Sciatic nerve (tissue), 2 donors: ENCODE data around the gene TSSK3. TPM values are rescaled to one million over a fixed set of nuclear protein-coding genes. Genes with fewer than 3 reads are reported as not detected.

ENCODE experiments used
- ATAC-seq: fragments of 200-7000 bp; cut with Tn5 transposase; one replicate; pipeline ENCODE4 v1.9.1; 2020; ENCODE audit warnings: mild to moderate bottlenecking, moderate library complexity
- DNase-seq: peaks from one replicate; pipeline ENCODE4 v3.0.0-alpha.2; 2020; ENCODE audit warnings: low spot score
- intact Hi-C: fragments of 100-400 bp; cut with DNase I; formaldehyde crosslinking; loops from one replicate; pipeline ENCODE4 v1.14.2; 2022
- total RNA-seq: library from RNA; stranded (reverse); fragmentation: NEBNext Ultra II Directional; extraction: Animal tissue kit (Norgen Biotek cat#: 25700); gene quantifications from one replicate; pipeline ENCODE4 v1.2.1, GENCODE V29; 2021
- donor health status: DM: no; HTN: no; CAD: no.
- donor health status: DM: no; HTN: no; CAD: no.

TSSK3 gene
- total RNA-seq, 1 donor from 2014 or later = 5.1 TPM

GRCh38 chr1:32336963-32337675 lies 25.2 kb upstream of the TSSK3 start:
- intact Hi-C loops = no loop called here
- DNase-seq = no peak
- ATAC-seq = peak; percentile 39

- ATAC-seq = peak; percentile 79
- intact Hi-C loops = no loop called here
- peak; percentile 76 for DNase-seq
These were observed 24.3 kb upstream of the TSSK3 start for GRCh38 chr1:32337855-32338636.

- intact Hi-C loops = no loop called here
- DNase-seq (no peak), ATAC-seq (peak; percentile 1)
These were observed 23.6 kb upstream of the TSSK3 start for GRCh38 chr1:32338637-32339145.

GRCh38 chr1:32339363-32339978 lies 22.9 kb upstream of the TSSK3 start:
- DNase-seq (no peak), ATAC-seq (no peak)
- intact Hi-C loops = no loop called here

GRCh38 chr1:32341186-32341757 lies 21.1 kb upstream of the TSSK3 start:
- ATAC-seq (peak; percentile 10), DNase-seq (no peak)
- intact Hi-C loops = no loop called here

- no peak for DNase-seq
- intact Hi-C loops = no loop called here
- no peak for ATAC-seq
These were observed 20.4 kb upstream of the TSSK3 start for GRCh38 chr1:32341971-32342370.

GRCh38 chr1:32342704-32343103 lies 19.6 kb upstream of the TSSK3 start:
- intact Hi-C loops = no loop called here
- no peak for ATAC-seq
- no peak for DNase-seq

- ATAC-seq (no peak), DNase-seq (no peak)
- intact Hi-C loops = no loop called here
These were observed 17.0 kb upstream of the TSSK3 start for GRCh38 chr1:32345289-32345827.

- no peak for ATAC-seq
- DNase-seq = no peak
- intact Hi-C loops = no loop called here
These were observed 15.7 kb upstream of the TSSK3 start for GRCh38 chr1:32346532-32347157.

- ATAC-seq = no peak
- no peak for DNase-seq
- intact Hi-C loops = no loop called here
These were observed 13.1 kb upstream of the TSSK3 start for GRCh38 chr1:32349211-32349708.

GRCh38 chr1:32350785-32351398 lies 11.4 kb upstream of the TSSK3 start:
- DNase-seq = peak; percentile 90
- intact Hi-C loops = no loop called here
- peak; percentile 80 for ATAC-seq

- DNase-seq (peak; percentile 96), ATAC-seq (peak; percentile 94)
- intact Hi-C loops = no loop called here
These were observed 10.7 kb upstream of the TSSK3 start for GRCh38 chr1:32351399-32352238.

GRCh38 chr1:32352239-32352745 lies 10.0 kb upstream of the TSSK3 start:
- intact Hi-C loops = no loop called here
- DNase-seq = peak; percentile 72
- no peak for ATAC-seq

GRCh38 chr1:32352831-32353383 lies 9.4 kb upstream of the TSSK3 start:
- intact Hi-C loops = no loop called here
- no peak for ATAC-seq
- no peak for DNase-seq

- intact Hi-C loops = no loop called here
- ATAC-seq (no peak), DNase-seq (no peak)
These were observed 8.9 kb upstream of the TSSK3 start for GRCh38 chr1:32353431-32353830.

- DNase-seq = no peak
- no peak for ATAC-seq
- intact Hi-C loops = no loop called here
These were observed 8.3 kb upstream of the TSSK3 start for GRCh38 chr1:32353886-32354570.
